CD14-positive monocyte (primary cell): ENCODE results near the gene FAM200B. TPM values are rescaled to one million over a fixed set of nuclear protein-coding genes. Genes with fewer than 3 reads are reported as not detected.

ENCODE experiments used
- DNase-seq, 3 donors: peaks; one replicate each; pipeline ENCODE4 v3.0.0-alpha.2; 2011 to 2022
- H2AFZ ChIP-seq: 2 replicates; pipeline ENCODE4 v1.6.0; 2012; ENCODE audit warnings: mild to moderate bottlenecking, low read depth, low read length, inconsistent platforms; ENCODE audit not compliant: insufficient read depth, poor library complexity, severe bottlenecking
- H3K27ac ChIP-seq, 2 donors: 1 replicate in 1 of 2; 2 replicates in 1 of 2; pipeline ENCODE4 v1.5.1; 2012 to 2013; ENCODE audit warnings: low read length in 2 of 2, control low read depth in 1 of 2, inconsistent platforms in 1 of 2, low read depth in 1 of 2, mild to moderate bottlenecking in 1 of 2
- H3K27me3 ChIP-seq, 2 donors: one replicate each; pipeline versions ENCODE4 v1.6.0 to v1.6.1; 2011 to 2013; ENCODE audit warnings: low read length in 2 of 2; ENCODE audit not compliant: control insufficient read depth in 2 of 2, insufficient read depth in 2 of 2
- H3K36me3 ChIP-seq, 2 donors: replicated peaks in 1 of 2; 1 replicate in 1 of 2; 2 replicates in 1 of 2; pipeline versions ENCODE4 v1.5.1 to v1.6.1; 2012 to 2013; ENCODE audit warnings: low read length in 2 of 2, control low read depth in 1 of 2, inconsistent platforms in 1 of 2, mild to moderate bottlenecking in 1 of 2; ENCODE audit not compliant: insufficient read depth in 2 of 2, control insufficient read depth in 1 of 2
- H3K4me1 ChIP-seq, 2 donors: 1 replicate in 1 of 2; 2 replicates in 1 of 2; pipeline versions ENCODE4 v1.5.1 to v1.6.1; 2012 to 2013; ENCODE audit warnings: low read length in 2 of 2, control low read depth in 1 of 2, inconsistent platforms in 1 of 2, mild to moderate bottlenecking in 1 of 2, moderate library complexity in 1 of 2; ENCODE audit not compliant: insufficient read depth in 2 of 2, control insufficient read depth in 1 of 2
- H3K4me2 ChIP-seq: replicated peaks from 2 replicates; pipeline ENCODE3; 2012; ENCODE audit warnings: low read length, moderate library complexity, mild to moderate bottlenecking; ENCODE audit not compliant: poor library complexity, severe bottlenecking; ENCODE audit errors: extremely low read depth
- H3K4me3 ChIP-seq, 3 experiments: fragments of 200-600 bp in 1 of 3; sonication (generic) in 1 of 3; replicated peaks in 1 of 3; 1 replicate in 2 of 3; 2 replicates in 1 of 3; pipeline ENCODE4 v1.5.1; 2011 to 2013; ENCODE audit warnings: low read length in 3 of 3, mild to moderate bottlenecking in 3 of 3, control low read depth in 2 of 3, low read depth in 2 of 3, inconsistent platforms in 1 of 3, moderate library complexity in 1 of 3
- H3K79me2 ChIP-seq: 2 replicates; pipeline ENCODE4 v1.6.0; 2012; ENCODE audit warnings: mild to moderate bottlenecking, control low read depth, inconsistent platforms, low read length, moderate library complexity; ENCODE audit not compliant: insufficient read depth
- H3K9ac ChIP-seq: 2 replicates; pipeline ENCODE4 v1.6.0; 2017; ENCODE audit warnings: low read length, mild to moderate bottlenecking; ENCODE audit not compliant: insufficient read depth, poor library complexity, severe bottlenecking
- H3K9me3 ChIP-seq, 2 donors: replicated peaks in 1 of 2; 1 replicate in 1 of 2; 2 replicates in 1 of 2; pipeline versions ENCODE4 v1.5.1 to v1.6.1; 2012 to 2013; ENCODE audit warnings: low read length in 2 of 2, control low read depth in 1 of 2; ENCODE audit not compliant: control insufficient read depth in 1 of 2, insufficient read depth in 1 of 2
- H4K20me1 ChIP-seq: 2 replicates; pipeline ENCODE4 v1.6.0; 2012; ENCODE audit warnings: mild to moderate bottlenecking, low read length, control low read depth, moderate library complexity; ENCODE audit not compliant: insufficient read depth
- H3K27ac Mint-ChIP-seq, 7 donors: one replicate each; pipeline ENCODE4 v1.8.0; 2020; ENCODE audit warnings: mild to moderate bottlenecking in 7 of 7, mixed read lengths in 7 of 7, moderate library complexity in 6 of 7, inconsistent platforms in 2 of 7
- H3K27me3 Mint-ChIP-seq, 3 donors: one replicate each; pipeline ENCODE4 v1.8.0; 2021 to 2022; ENCODE audit warnings: low read depth in 3 of 3, mild to moderate bottlenecking in 3 of 3, mixed read lengths in 3 of 3, moderate library complexity in 3 of 3, inconsistent platforms in 1 of 3
- H3K36me3 Mint-ChIP-seq, 2 donors: one replicate each; pipeline ENCODE4 v1.8.0; 2020; ENCODE audit warnings: mixed read lengths in 2 of 2, inconsistent platforms in 1 of 2, mild to moderate bottlenecking in 1 of 2
- H3K4me1 Mint-ChIP-seq: one replicate; pipeline ENCODE4 v1.8.0; 2020; ENCODE audit warnings: mild to moderate bottlenecking, mixed read lengths
- H3K4me3 Mint-ChIP-seq, 2 donors: one replicate each; pipeline ENCODE4 v1.8.0; 2020; ENCODE audit warnings: mild to moderate bottlenecking in 2 of 2, mixed read lengths in 2 of 2, moderate library complexity in 1 of 2
- H3K9me3 Mint-ChIP-seq, 7 donors: one replicate each; pipeline ENCODE4 v1.8.0; 2020 to 2022; ENCODE audit warnings: mixed read lengths in 7 of 7, mild to moderate bottlenecking in 6 of 7, moderate library complexity in 6 of 7, inconsistent platforms in 2 of 7
- CTCF ChIP-seq: fragments of 200-600 bp; IDR thresholded peaks from one replicate; pipeline ENCODE4 v1.8.0; 2022; ENCODE audit warnings: antibody characterized with exemption, mild to moderate bottlenecking
- WGBS: methylation state at CpG from one replicate; pipeline ENCODE4 v1.1.5; 2013; ENCODE audit warnings: missing lambda C conversion rate; ENCODE audit not compliant: insufficient coverage; 5-methylcytosine and 5-hydroxymethylcytosine counted together
- intact Hi-C, 2 donors: fragments of 100-400 bp; cut with micrococcal nuclease; formaldehyde crosslinking; loops; one replicate each; pipeline versions ENCODE4 v1.15.0 to v1.15.1; 2023
- polyA plus RNA-seq, 3 donors: library from polyadenylated mRNA; depleted of rRNA in 1 of 3; unstranded in 2 of 3; stranded (reverse) in 1 of 3; fragments of 300-500 nt in 2 of 3; fragments of >200 nt in 1 of 3; fragmentation: Illumina TruSeq in 2 of 3; gene quantifications; 1 replicate in 2 of 3; 2 replicates in 1 of 3; pipeline ENCODE4 v1.2.3, GENCODE V29; 2012 to 2021

The FAM200B gene
- polyA plus RNA-seq, 3 donors: 65.7 to 169 (median 151) TPM

DNA sequence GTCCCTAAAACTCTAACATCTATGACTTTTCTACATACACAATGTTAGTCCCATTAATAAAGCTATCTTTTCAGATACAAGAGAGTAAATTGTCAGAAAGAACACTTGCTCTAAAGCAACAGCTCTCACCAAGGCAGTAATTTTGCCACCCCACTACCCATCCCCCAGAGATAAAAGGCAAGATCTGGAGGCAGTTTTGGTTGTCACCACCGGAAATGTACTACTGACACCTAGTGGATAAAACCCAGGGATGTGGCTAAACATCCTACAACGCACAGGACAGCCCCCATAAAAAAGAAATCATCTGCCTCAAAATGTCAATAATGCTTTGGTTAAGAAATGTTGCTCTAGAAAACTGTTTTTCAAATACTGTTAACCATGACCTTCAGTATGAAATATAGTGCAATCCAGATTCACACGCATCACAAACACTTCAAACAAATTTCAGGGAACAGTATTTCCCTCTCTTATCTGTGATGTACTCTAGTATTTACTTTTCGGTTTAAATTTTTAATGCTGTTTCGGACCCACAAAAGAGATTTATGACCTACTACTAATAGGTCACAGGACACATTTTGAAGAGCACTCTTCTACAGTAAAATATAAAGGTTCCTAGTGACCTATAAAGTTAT lies 31.6 kb upstream of the FAM200B start:
- Mint-ChIP-seq H3K36me3 (peaks cover 15 to 37% of the 10 kb centered on the region in 2 donors), H3K9me3 (no peaks in the 10 kb centered on the region), H3K27ac (peak overlapping the region; percentile 78 to 97 (median 87)), H3K4me3 (peak overlapping the region; percentile 55 to 73), H3K4me1 (peaks cover 66% of the 10 kb centered on the region), H3K27me3 (no peaks in the 10 kb centered on the region)
- Histone ChIP-seq H3K9me3 (no peaks in the 10 kb centered on the region), H3K27me3 (no peaks in the 10 kb centered on the region), H3K4me3 (peak overlapping the region in 2 of 3 experiments; percentile 36 to 98), H3K36me3 (peaks cover 7 to 11% of the 10 kb centered on the region in 2 donors), H4K20me1 (peaks cover 80% of the 10 kb centered on the region), H3K4me2 (peak overlapping the region; percentile 97), H3K9ac (no peak overlapping the region), H2AFZ (no peak overlapping the region), H3K79me2 (peaks cover 100% of the 10 kb centered on the region), H3K4me1 (peaks cover 44 to 82% of the 10 kb centered on the region in 2 donors), H3K27ac (peak overlapping the region in 1 of 2 donors; percentile 97)
- DNase-seq: peak; percentile 39 to 65 (median 63)
- TF ChIP-seq CTCF: peak; percentile 83
- 0% methylated on average over 1 of the region's 5 CpGs for WGBS
- intact Hi-C loops: loop anchor here in 1 of 2 donors (5.0 kb wide), 2 partner anchors 32 to 52 kb away; partner anchors contain the start of genes BST1 and FAM200B

- Mint-ChIP-seq H3K27ac (peak overlapping the region; percentile 7 to 97 (median 73)), H3K36me3 (peaks cover 20 to 39% of the 10 kb centered on the region in 2 donors), H3K9me3 (no peaks in the 10 kb centered on the region), H3K4me3 (peak overlapping the region; percentile 63 to 89), H3K27me3 (no peaks in the 10 kb centered on the region), H3K4me1 (peaks cover 65% of the 10 kb centered on the region)
- peak overlapping the region in 1 of 2 donors; percentile 97 for H3K27ac ChIP-seq
- peaks cover 57 to 82% of the 10 kb centered on the region in 2 donors for H3K4me1 ChIP-seq
- no peaks in the 10 kb centered on the region for H3K27me3 ChIP-seq
- intact Hi-C loops: loop anchor here in 1 of 2 donors (5.0 kb wide), 1 partner anchor 51 kb away; the partner anchor contains the start of gene BST1
- peaks cover 98% of the 10 kb centered on the region for H3K79me2 ChIP-seq
- DNase-seq: no peak
- peak overlapping the region; percentile 53 for H3K9ac ChIP-seq
- peaks cover 64% of the 10 kb centered on the region for H4K20me1 ChIP-seq
- peak overlapping the region; percentile 97 for H3K4me2 ChIP-seq
- no peak for TF ChIP-seq CTCF
- 0% methylated on average over 1 of the region's 2 CpGs for WGBS
- H3K4me3 ChIP-seq: peak overlapping the region; percentile 69 to 98 (median 95)
- peaks cover 7 to 11% of the 10 kb centered on the region in 2 donors for H3K36me3 ChIP-seq
- H2AFZ ChIP-seq: no peak overlapping the region
- no peaks in the 10 kb centered on the region for H3K9me3 ChIP-seq
These were observed 30.0 kb upstream of the FAM200B start for GRCh38 chr4:15651676-15652075.
